GM12878 (cell line): Measurements from ENCODE around the gene RAD1. TPM values are rescaled to one million over a fixed set of nuclear protein-coding genes. Genes with fewer than 3 reads are reported as not detected.

Experiments
- ATAC-seq: fragments of 200-7000 bp; cut with Tn5 transposase; 3 replicates; pipeline ENCODE4 v1.9.1; 2020; ENCODE audit warnings: mild to moderate bottlenecking, moderate library complexity
- BruUV-seq: library from RNA; stranded (reverse); fragments of 400-500 nt; replicated peaks from 2 replicates; lab custom pipeline; 2021; lab: Mats Ljungman, UMichigan
- CTCF ChIA-PET: fragments of 300-600 bp; sonication (Branson Sonifier 250); formaldehyde crosslinking; extraction: SDS; loops from one replicate; lab custom pipeline; 2021; ENCODE audit warnings: inconsistent platforms; lab: Yijun Ruan, JAX
- POLR2A ChIA-PET: fragments of 350-600 bp; formaldehyde crosslinking; extraction: SDS; loops from one replicate; lab custom pipeline; 2021; ENCODE audit warnings: inconsistent platforms; lab: Charles Lee
- RAD21 ChIA-PET: fragments of 300-600 bp; sonication (Branson Sonifier 250); formaldehyde crosslinking; loops from one replicate; lab custom pipeline; 2023; ENCODE audit warnings: antibody characterized with exemption; ENCODE audit not compliant: unreplicated experiment; lab: Charles Lee
- SMC1A ChIA-PET: fragments of 300-600 bp; sonication (Branson Sonifier 250); formaldehyde crosslinking; loops from one replicate; lab custom pipeline; 2023; ENCODE audit not compliant: unreplicated experiment, uncharacterized antibody; lab: Charles Lee
- DNase-seq: peaks from one replicate; pipeline ENCODE4 v3.0.0-alpha.2; 2011; ENCODE audit warnings: low read depth, low spot score
- FAIRE-seq: peaks from 3 replicates; lab custom pipeline; 2011; peaks lifted over from hg19 to GRCh38; lab: Jason Lieb, UNC
- H2AFZ ChIP-seq: 2 replicates; pipeline ENCODE4 v1.6.0; 2011; ENCODE audit warnings: low read depth, low read length, control low read depth; ENCODE audit not compliant: control insufficient read depth
- H3K27ac ChIP-seq: 2 replicates; pipeline ENCODE4 v1.5.1; 2011; ENCODE audit warnings: control low read depth; ENCODE audit not compliant: control insufficient read depth, insufficient read depth
- H3K27me3 ChIP-seq, 2 experiments: replicated peaks in 1 of 2; 2 replicates each; pipeline versions ENCODE4 v1.6.0 to v1.6.1; 2011; ENCODE audit warnings: low read length in 1 of 2; ENCODE audit not compliant: control insufficient read depth in 2 of 2, insufficient read depth in 2 of 2
- H3K36me3 ChIP-seq, 2 experiments: 2 replicates each; pipeline ENCODE4 v1.5.1; 2011; ENCODE audit warnings: low read length in 1 of 2; ENCODE audit not compliant: control insufficient read depth in 2 of 2, insufficient read depth in 2 of 2
- H3K4me1 ChIP-seq: 2 replicates; pipeline ENCODE4 v1.6.1; 2011; ENCODE audit warnings: mild to moderate bottlenecking, low read length, moderate library complexity, mixed read lengths; ENCODE audit not compliant: control insufficient read depth, insufficient read depth
- H3K4me2 ChIP-seq: 2 replicates; pipeline ENCODE4 v1.6.0; 2011; ENCODE audit warnings: control low read depth; ENCODE audit not compliant: control insufficient read depth, insufficient read depth
- H3K4me3 ChIP-seq: fragments of 200-600 bp; sonication (generic); 2 replicates; pipeline ENCODE4 v1.5.1; 2016
- H3K79me2 ChIP-seq: 2 replicates; pipeline ENCODE4 v1.6.0; 2011; ENCODE audit warnings: low read length; ENCODE audit not compliant: control insufficient read depth, insufficient read depth
- H3K9ac ChIP-seq: 2 replicates; pipeline ENCODE4 v1.8.0; 2011; ENCODE audit warnings: low read length, control low read depth, mixed read lengths; ENCODE audit not compliant: control insufficient read depth, insufficient read depth
- H3K9me3 ChIP-seq: replicated peaks from 3 replicates; pipeline ENCODE4 v1.5.1; 2011; ENCODE audit warnings: mild to moderate bottlenecking, low read length; ENCODE audit not compliant: control insufficient read depth, insufficient read depth
- H4K20me1 ChIP-seq: 2 replicates; pipeline ENCODE4 v1.6.0; 2011; ENCODE audit not compliant: control insufficient read depth, insufficient read depth
- ETV6 ChIP-seq, 2 experiments: fragments of 450-650 bp in 1 of 2; IDR thresholded peaks in 1 of 2; conservative IDR thresholded peaks in 1 of 2; 2 replicates each; pipeline ENCODE4 v1.6.1; 2014; ENCODE audit warnings: antibody characterized with exemption in 1 of 2, borderline replicate concordance in 1 of 2, low read depth in 1 of 2, mild to moderate bottlenecking in 1 of 2, moderate library complexity in 1 of 2
- KDM1A ChIP-seq: fragments of 200-600 bp; sonication (generic); IDR thresholded peaks from 2 replicates; pipeline ENCODE4 v1.6.1; 2016; ENCODE audit warnings: borderline replicate concordance
- LARP7 ChIP-seq: fragments of 450-650 bp; IDR thresholded peaks from 2 replicates; pipeline ENCODE4 v1.6.1; 2017; ENCODE audit warnings: mild to moderate bottlenecking
- MTA3 ChIP-seq: IDR thresholded peaks from 2 replicates; pipeline ENCODE4 v1.6.1; 2012; ENCODE audit warnings: low read length, inconsistent platforms, borderline replicate concordance
- MXI1 ChIP-seq: fragments of 150-350 bp; IDR thresholded peaks from 2 replicates; pipeline ENCODE4 v1.6.1; 2011; ENCODE audit warnings: low read depth, mild to moderate bottlenecking, inconsistent platforms, low read length, improper control_type of control experiment
- NFYA ChIP-seq: IDR thresholded peaks from 2 replicates; pipeline ENCODE4 v1.6.1; 2011; ENCODE audit warnings: low read depth, mild to moderate bottlenecking, low read length, improper control_type of control experiment, borderline replicate concordance
- RCOR1 ChIP-seq: conservative IDR thresholded peaks from 2 replicates; pipeline ENCODE4 v1.6.1; 2012; ENCODE audit warnings: low read depth, low read length, improper control_type of control experiment
- ZSCAN29 ChIP-seq: fragments of 450-650 bp; IDR thresholded peaks from 2 replicates; pipeline ENCODE4 v1.6.1; 2017; ENCODE audit warnings: mild to moderate bottlenecking, moderate library complexity
- WGBS: methylation state at CpG from one replicate; pipeline ENCODE4 v1.1.6; 2016; ENCODE audit warnings: low lambda C conversion rate; ENCODE audit not compliant: insufficient replicate concordance, insufficient coverage; ENCODE audit errors: missing lambda C conversion rate; 5-methylcytosine and 5-hydroxymethylcytosine counted together
- in situ Hi-C: fragments of 300-500 bp; cut with MboI; formaldehyde crosslinking; loops from 9 replicates; pipeline ENCODE4 v1.14.3; 2018; ENCODE audit warnings: mixed read lengths
- intact Hi-C: fragments of 100-400 bp; cut with micrococcal nuclease; formaldehyde crosslinking; loops from one replicate; pipeline ENCODE4 v1.14.2; 2022; ENCODE audit not compliant: unreplicated experiment
- polyA plus RNA-seq, 11 experiments: library from polyadenylated mRNA; depleted of rRNA in 4 of 11; unstranded in 6 of 11; stranded (reverse) in 5 of 11; fragments of >200 nt; fragmentation: Nextera tagmentation in 4 of 11; fragmentation: Illumina TruSeq in 1 of 11; extraction: Ambion mirVana in 4 of 11; extraction: Trizol in 1 of 11; gene quantifications; 1 replicate in 1 of 11; 2 replicates in 10 of 11; pipeline versions ENCODE4 v1.2.1 to v1.2.3, GENCODE V29; 2011 to 2016; ENCODE audit warnings: inconsistent platforms in 2 of 11, missing spikeins in 2 of 11, low read depth in 1 of 11
- total RNA-seq, 4 experiments: library from RNA; depleted of rRNA in 3 of 4; stranded (reverse); fragments of >200 nt in 3 of 4; fragmentation: Illumina TruSeq in 1 of 4; extraction: Trizol in 1 of 4; gene quantifications; 2 replicates each; pipeline versions ENCODE4 v1.2.1 to v1.2.3, GENCODE V29; 2013 to 2021
- TF ChIP-seq, protein P1 (sequence below): fragments of 450-650 bp; formaldehyde crosslinking; IDR thresholded peaks from 2 replicates; pipeline ENCODE4 v1.4.0; 2022; ENCODE audit warnings: mild to moderate bottlenecking, moderate library complexity
- TF ChIP-seq, protein P2 (sequence below): fragments of 450-650 bp; IDR thresholded peaks from 2 replicates; pipeline ENCODE4 v1.6.1; 2016; ENCODE audit warnings: mild to moderate bottlenecking, moderate library complexity, borderline replicate concordance
- TF ChIP-seq, protein P3 (sequence below): fragments of 450-650 bp; IDR thresholded peaks from 2 replicates; pipeline ENCODE4 v1.6.1; 2018; ENCODE audit warnings: mild to moderate bottlenecking, low read depth, moderate library complexity; ENCODE audit not compliant: partially characterized antibody
- TF ChIP-seq, protein P4 (sequence below): IDR thresholded peaks from 2 replicates; pipeline ENCODE4 v1.6.1; 2011; ENCODE audit warnings: borderline replicate concordance, low read depth, mild to moderate bottlenecking, moderate library complexity, low read length; ENCODE audit not compliant: insufficient read depth, poor library complexity, severe bottlenecking

The RAD1 gene
- total and polyA plus RNA-seq, 10 of the 15 experiments (the other 5 are each of a cell fraction or from before 2014, with no cell fraction given): 21.1 to 58.4 (median 37.2) TPM

DNA sequence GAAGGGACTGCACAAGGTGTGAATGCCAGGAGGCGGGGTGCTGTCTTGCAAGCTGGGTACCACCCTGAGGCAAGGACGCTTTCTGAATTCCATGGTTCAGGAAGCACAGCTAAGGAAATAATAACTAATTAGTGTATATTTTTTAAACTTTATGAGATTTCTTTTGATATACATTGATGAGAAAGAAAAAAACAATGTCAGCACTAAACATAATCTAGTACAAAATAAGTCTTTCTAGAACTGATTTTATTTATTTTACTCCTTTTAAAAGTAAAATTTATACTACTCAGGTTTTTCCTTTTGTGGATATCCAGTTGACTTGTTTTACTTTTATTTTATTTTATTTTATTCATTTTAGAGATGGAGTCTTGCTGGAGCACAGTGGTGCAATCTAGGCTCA lies 17.6 kb upstream of the RAD1 start:
- Histone ChIP-seq H3K27me3 (no peaks in the 10 kb centered on the region), H3K79me2 (peaks cover 33% of the 10 kb centered on the region), H3K9ac (no peak overlapping the region), H2AFZ (no peak overlapping the region), H3K4me2 (no peak overlapping the region), H3K9me3 (no peaks in the 10 kb centered on the region), H3K36me3 (peaks cover 2 to 15% of the 10 kb centered on the region in 2 experiments; a peak in 2 of 4 replicates), H4K20me1 (no peaks in the 10 kb centered on the region), H3K4me3 (no peak overlapping the region), H3K27ac (no peak overlapping the region), H3K4me1 (no peaks in the 10 kb centered on the region)
- ChIA-PET CTCF (interaction anchor here (0.7 to 4.6 kb wide), 5 partner anchors 23 to 70 kb away, joined by 3 to 19 read pairs (median 7); no protein-coding TSS in a partner anchor), SMC1A (interaction anchor here (1.0 to 1.6 kb wide), 4 partner anchors 16 to 70 kb away, joined by 3 to 5 read pairs (median 4); no protein-coding TSS in a partner anchor), POLR2A (no interaction called here), RAD21 (no interaction called here)
- no TSS peak for BruUV-seq
- WGBS: 94% methylated on average over 2 of the region's 2 CpGs
- intact Hi-C loops: no loop called here
- in situ Hi-C loops: no loop called here
- FAIRE-seq (no peak), DNase-seq (no peak), ATAC-seq (no peak)
- TF ChIP-seq ZSCAN29: no peak
- TF ChIP-seq MXI1: no peak
- TF ChIP-seq, protein P1, sequence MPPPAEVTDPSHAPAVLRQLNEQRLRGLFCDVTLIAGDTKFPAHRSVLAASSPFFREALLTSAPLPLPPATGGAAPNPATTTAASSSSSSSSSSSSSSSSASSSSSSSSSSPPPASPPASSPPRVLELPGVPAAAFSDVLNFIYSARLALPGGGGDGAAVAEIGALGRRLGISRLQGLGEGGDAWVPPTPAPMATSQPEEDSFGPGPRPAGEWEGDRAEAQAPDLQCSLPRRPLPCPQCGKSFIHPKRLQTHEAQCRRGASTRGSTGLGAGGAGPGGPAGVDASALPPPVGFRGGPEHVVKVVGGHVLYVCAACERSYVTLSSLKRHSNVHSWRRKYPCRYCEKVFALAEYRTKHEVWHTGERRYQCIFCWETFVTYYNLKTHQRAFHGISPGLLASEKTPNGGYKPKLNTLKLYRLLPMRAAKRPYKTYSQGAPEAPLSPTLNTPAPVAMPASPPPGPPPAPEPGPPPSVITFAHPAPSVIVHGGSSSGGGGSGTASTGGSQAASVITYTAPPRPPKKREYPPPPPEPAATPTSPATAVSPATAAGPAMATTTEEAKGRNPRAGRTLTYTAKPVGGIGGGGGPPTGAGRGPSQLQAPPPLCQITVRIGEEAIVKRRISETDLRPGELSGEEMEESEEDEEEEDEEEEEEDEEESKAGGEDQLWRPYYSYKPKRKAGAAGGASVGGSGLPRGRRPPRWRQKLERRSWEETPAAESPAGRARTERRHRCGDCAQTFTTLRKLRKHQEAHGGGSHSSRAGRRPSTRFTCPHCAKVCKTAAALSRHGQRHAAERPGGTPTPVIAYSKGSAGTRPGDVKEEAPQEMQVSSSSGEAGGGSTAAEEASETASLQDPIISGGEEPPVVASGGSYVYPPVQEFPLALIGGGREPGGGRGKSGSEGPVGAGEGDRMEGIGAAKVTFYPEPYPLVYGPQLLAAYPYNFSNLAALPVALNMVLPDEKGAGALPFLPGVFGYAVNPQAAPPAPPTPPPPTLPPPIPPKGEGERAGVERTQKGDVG (CRISPR knock-in tag): no peak
- no peak for TF ChIP-seq RCOR1
- no peak for TF ChIP-seq ETV6 (conservative IDR thresholded peaks at IDR 0.05 in 1 of 2, IDR thresholded peaks at IDR 0.05 in 1 of 2; ENCODE audit: borderline replicate concordance in 1 of 2, low read depth in 1 of 2)
- TF ChIP-seq, protein P2, sequence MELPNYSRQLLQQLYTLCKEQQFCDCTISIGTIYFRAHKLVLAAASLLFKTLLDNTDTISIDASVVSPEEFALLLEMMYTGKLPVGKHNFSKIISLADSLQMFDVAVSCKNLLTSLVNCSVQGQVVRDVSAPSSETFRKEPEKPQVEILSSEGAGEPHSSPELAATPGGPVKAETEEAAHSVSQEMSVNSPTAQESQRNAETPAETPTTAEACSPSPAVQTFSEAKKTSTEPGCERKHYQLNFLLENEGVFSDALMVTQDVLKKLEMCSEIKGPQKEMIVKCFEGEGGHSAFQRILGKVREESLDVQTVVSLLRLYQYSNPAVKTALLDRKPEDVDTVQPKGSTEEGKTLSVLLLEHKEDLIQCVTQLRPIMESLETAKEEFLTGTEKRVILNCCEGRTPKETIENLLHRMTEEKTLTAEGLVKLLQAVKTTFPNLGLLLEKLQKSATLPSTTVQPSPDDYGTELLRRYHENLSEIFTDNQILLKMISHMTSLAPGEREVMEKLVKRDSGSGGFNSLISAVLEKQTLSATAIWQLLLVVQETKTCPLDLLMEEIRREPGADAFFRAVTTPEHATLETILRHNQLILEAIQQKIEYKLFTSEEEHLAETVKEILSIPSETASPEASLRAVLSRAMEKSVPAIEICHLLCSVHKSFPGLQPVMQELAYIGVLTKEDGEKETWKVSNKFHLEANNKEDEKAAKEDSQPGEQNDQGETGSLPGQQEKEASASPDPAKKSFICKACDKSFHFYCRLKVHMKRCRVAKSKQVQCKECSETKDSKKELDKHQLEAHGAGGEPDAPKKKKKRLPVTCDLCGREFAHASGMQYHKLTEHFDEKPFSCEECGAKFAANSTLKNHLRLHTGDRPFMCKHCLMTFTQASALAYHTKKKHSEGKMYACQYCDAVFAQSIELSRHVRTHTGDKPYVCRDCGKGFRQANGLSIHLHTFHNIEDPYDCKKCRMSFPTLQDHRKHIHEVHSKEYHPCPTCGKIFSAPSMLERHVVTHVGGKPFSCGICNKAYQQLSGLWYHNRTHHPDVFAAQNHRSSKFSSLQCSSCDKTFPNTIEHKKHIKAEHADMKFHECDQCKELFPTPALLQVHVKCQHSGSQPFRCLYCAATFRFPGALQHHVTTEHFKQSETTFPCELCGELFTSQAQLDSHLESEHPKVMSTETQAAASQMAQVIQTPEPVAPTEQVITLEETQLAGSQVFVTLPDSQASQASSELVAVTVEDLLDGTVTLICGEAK: no peak
- no peak for TF ChIP-seq KDM1A
- no peak for TF ChIP-seq NFYA
- TF ChIP-seq LARP7: no peak
- TF ChIP-seq, protein P3, sequence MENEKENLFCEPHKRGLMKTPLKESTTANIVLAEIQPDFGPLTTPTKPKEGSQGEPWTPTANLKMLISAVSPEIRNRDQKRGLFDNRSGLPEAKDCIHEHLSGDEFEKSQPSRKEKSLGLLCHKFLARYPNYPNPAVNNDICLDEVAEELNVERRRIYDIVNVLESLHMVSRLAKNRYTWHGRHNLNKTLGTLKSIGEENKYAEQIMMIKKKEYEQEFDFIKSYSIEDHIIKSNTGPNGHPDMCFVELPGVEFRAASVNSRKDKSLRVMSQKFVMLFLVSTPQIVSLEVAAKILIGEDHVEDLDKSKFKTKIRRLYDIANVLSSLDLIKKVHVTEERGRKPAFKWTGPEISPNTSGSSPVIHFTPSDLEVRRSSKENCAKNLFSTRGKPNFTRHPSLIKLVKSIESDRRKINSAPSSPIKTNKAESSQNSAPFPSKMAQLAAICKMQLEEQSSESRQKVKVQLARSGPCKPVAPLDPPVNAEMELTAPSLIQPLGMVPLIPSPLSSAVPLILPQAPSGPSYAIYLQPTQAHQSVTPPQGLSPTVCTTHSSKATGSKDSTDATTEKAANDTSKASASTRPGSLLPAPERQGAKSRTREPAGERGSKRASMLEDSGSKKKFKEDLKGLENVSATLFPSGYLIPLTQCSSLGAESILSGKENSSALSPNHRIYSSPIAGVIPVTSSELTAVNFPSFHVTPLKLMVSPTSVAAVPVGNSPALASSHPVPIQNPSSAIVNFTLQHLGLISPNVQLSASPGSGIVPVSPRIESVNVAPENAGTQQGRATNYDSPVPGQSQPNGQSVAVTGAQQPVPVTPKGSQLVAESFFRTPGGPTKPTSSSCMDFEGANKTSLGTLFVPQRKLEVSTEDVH: no peak
- TF ChIP-seq, protein P4, sequence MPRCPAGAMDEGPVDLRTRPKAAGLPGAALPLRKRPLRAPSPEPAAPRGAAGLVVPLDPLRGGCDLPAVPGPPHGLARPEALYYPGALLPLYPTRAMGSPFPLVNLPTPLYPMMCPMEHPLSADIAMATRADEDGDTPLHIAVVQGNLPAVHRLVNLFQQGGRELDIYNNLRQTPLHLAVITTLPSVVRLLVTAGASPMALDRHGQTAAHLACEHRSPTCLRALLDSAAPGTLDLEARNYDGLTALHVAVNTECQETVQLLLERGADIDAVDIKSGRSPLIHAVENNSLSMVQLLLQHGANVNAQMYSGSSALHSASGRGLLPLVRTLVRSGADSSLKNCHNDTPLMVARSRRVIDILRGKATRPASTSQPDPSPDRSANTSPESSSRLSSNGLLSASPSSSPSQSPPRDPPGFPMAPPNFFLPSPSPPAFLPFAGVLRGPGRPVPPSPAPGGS: no peak
- no peak for TF ChIP-seq MTA3
